Epidermal melanocyte (primary cell): ENCODE data around the gene UBE4B.
"Not testable (repeated sequence)": the region's sequence is repeated elsewhere in the genome, so short reads cannot be mapped to it uniquely, and the experiment has no call there.

ENCODE experiments used
- DNase-seq: peaks from one replicate; pipeline ENCODE4 v3.0.0; 2011; ENCODE audit warnings: low spot score; ENCODE audit not compliant: insufficient read length

The UBE4B gene

DNA sequence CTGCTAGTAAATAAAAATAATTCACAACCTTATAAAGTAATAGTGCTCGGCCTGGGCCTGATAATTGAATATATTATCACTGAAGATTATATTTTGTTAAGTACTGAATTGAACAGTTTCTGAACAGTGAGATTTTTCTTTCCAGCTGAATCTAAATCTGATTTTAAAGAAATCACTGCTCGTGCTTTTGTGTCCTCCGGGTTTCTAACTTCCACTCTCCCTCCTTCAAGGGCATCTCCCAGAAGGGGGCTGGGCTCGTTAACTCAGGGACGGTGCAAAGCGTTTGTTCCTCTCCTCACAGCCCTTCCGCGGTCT is 176.8 kb downstream of the UBE4B start:
- no peak for DNase-seq

DNA sequence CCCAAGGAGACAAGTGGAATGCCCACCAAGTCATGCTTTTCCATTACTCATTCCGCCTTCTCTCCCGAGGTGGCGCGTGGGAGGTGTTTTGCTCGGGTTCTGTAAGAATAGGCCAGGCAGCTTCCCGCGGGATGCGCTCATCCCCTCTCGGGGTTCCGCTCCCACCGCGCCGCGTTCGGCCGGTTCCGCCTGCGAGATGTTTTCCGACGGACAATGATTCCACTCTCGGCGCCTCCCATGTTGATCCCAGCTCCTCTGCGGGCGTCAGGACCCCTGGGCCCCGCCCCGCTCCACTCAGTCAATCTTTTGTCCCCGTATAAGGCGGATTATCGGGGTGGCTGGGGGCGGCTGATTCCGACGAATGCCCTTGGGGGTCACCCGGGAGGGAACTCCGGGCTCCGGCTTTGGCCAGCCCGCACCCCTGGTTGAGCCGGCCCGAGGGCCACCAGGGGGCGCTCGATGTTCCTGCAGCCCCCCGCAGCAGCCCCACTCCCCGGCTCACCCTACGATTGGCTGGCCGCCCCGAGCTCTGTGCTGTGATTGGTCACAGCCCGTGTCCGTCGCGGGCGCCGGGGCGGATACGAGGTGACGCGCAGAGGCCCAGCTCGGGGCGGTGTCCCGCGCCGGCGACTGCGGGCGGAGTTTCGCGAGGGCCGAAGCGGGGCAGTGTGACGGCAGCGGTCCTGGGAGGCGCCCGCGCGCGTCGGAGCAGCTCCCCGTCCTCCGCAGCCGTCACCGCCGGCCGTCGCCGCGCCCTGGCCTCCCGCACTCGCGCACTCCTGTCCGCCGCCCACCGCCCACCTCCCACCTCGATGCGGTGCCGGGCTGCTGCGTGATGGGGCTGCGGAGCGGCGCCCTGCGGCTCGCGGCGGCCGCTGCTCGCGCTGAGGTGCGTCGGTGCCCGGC is 177.4 kb downstream of the UBE4B start, which contains the start of gene KIF1B:
Gene KIF1B (plus strand): TSS at position 666 of the 906 bp plus-strand sequence. CDS start 21,759 bp downstream, outside the sequence.
- peak; percentile 98 for DNase-seq

DNA sequence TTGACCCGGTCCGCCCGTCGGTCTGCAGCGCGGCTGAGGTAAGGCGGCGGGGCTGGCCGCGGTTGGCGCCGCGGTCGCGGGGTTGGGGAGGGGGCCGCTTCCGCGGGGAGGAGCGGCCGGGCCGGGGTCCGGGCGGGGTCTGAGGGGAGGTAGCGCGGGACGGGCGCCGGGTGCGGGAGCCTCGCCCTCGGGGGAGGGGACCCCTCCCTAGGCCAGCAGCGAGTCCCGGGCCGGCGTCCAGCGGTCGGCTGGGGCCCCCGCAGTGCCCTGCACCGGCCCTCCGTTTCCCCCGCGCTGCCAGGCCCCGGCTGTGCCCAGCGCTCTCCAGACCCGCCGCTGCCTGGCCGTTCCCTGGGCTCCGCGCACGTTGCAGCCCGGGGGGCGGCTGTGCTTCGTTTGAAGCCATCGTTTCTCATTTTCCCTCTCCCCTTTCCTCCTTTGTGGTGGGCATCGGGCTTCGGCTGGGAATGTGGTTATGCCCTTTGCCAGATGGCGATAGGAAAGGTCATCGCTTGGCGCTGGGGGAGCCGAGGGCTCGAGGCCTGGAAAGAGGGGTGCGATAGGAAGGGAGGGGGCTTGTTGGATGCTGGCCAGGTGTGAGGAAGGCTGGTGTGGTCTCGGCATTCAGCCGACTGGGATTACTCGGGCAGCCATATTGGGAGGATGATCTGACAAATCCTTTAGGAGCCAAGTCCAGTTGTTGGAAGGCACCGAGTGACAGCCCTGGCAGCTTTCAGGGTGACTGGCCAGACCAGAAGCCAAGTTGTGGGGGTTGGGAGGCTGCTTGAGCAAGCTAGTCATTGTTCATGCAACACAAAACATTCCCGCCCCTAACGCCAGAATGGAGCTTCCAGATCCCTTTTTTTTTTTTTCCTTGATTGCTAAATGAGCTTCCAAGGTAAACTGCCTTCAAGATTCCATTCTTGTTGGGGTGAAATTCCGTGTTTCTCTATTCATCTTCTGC is 178.4 kb downstream of the UBE4B start:
- peak; percentile 62 for DNase-seq

DNA sequence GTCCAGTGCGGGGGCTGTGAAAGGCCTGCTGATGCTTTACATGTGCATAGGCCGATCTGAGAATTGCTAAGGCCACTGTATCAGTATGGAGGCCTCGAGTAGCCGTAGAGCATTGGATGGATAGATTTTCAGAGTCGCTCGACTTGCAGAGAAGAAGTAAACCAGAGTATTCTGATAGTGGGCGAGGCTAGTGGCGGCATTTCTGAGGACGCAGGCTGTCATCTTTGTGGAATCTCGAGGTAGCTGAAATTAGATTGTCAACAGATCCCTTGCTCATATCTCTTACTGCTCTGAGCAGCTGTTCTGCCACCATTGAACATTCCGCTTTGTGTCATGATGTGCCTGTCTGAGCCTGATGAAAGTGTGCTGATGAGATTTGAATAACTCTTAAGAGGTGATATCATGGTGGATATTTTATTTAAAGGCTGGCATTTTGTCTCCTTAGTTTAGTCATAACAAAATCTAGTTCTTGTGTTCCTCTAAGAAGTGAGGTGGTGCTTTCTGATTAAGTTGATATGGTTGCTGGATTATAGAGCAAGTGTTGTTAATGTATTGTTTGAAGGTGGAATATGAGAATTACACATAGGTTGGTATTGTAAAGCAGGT is 179.2 kb downstream of the UBE4B start:
- no peak for DNase-seq

DNA sequence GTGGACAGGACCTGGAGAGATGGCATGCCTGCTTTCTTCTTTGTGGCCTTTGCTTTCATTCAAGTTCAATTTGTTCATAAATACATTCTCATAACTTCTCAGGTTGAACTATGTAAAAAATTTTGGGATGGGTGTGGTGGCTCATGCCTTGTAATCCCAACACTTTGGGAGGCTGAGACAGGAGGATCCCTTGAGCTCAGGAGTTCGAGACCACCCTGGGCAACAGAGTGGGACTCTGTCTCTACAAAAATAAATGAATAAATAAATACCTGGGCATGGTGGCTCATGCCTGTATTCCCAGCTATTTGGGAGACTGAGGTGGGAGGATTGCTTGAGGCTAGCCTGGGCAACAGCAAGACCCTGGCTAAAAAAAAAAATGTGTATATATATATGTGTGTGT is 179.7 kb downstream of the UBE4B start:
- DNase-seq, result no peak

DNA sequence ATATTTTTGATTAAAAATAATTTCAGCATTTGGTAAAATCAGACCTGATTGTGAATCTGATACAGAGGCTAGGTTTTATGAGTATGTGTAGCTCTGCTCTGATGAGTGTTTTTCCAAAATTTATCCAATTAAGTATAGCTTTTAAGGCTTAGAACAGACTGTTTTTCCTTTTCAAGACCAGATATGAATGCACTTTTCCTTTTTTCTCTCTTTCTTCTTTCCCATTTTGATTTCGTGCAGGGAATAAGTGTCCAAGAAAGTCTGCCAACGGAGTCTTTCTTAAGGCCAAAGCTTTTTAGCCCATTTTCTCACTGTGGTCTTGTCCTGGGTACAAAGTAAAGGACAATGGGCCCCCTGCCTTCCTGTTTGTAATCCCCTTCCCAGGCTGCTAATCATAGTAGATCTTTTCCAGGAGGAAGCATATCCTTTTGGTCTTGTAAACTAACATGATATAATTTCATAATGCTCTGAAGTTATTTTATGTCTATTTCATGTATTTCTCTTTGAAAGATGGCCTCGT is 180.5 kb downstream of the UBE4B start:
- DNase-seq, result no peak

DNA sequence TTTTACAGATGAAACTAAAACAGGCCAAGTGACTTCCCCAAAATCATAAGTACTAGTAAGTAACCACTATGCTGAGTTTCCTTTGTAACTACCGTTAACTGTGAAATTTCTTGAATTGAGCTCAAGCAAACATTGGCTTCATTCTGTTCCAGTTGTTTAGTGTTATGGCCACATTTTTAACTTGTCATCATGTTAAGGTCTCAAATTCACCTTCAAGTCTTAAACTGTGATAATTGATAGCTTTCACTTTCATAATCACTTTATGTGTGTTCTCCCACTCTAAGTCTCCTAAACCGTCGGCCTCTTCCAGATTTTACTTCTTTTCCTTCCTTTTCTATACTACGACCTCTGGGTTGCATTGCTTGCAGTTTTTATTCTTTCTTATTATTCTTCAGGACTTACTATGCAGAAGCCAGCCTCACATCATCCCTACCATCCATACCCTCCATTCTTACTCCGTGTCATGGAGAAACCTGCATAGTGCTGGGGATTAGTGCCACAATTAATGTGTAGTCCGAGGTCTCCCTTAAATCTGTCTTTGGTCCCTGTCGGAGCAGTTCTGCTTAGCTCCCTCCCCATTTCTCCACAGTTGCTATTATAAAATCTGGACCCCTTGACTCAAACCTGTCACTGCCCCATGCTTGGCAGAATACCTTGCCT is 183.5 kb downstream of the UBE4B start:
- no peak for DNase-seq

DNA sequence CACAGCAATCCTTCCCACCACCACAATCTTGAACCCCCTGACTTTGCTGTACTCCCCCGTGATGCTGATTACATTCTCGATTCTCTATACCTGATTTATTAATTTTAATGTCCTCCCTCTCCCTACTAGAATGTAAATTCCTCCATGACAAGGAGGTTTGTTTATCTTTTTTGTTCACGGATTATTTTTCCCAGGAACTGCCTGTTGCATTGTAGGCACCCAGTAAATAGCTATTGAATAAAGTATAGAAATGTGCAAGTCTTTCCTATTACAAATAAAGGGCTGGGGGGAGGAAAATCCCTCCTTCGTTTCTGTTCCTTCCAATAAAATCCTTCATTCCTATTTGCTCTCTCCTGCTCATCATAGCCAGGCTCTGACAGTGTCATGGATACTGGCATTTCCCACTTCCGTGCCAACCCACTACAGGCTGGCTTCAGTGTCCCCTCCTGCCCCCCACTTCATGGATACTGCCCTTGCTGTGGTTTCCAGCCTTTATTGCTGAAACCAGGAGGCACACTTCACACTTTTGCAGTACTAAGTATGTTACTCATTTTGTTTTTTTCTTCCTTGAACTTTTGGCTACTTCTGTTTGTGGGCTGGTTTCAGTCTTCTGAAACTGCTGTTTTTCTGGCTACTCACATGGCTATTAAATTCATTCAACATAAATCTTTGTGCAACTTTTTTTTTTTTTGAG is 185.1 kb downstream of the UBE4B start:
- no peak for DNase-seq

DNA sequence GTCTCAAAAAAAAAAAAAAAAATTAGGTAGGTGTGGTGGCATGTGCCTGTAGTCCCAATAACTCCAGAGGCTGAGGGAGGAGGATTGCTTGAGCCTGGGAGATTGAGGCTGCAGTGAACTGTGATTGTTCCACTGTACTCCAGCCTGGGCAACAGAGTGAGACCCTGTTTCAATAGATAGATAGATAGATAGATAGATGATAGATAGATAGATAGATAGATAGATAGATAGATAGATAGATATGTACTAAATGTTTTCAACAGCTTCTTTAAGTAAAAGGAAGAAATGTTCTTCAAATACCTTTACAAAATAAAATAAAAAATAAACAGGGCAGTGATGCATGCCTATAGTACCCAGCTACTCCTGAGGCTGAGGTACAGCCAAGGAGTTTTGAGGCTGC is 187.4 kb downstream of the UBE4B start:
- DNase-seq, result no peak

DNA sequence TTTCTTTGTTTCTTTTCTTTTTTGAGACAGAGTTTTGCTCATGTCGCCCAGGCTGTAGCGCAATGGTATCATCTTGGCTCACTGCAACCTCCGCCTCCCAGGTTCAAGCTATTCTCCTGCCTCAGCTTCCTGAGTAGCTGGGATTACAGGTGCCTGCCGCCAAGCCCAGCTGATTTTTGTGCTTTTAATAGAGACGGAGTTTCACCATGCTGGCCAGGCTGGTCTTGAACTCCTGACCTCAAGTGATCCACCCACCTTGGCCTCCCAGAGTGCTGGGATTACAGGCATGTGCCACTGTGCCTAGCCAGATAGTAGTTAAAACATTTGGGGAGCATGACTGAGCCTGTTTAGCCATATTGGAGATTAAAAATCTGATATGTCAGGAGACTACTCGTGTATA is 187.9 kb downstream of the UBE4B start:
- not testable (repeated sequence) for DNase-seq

DNA sequence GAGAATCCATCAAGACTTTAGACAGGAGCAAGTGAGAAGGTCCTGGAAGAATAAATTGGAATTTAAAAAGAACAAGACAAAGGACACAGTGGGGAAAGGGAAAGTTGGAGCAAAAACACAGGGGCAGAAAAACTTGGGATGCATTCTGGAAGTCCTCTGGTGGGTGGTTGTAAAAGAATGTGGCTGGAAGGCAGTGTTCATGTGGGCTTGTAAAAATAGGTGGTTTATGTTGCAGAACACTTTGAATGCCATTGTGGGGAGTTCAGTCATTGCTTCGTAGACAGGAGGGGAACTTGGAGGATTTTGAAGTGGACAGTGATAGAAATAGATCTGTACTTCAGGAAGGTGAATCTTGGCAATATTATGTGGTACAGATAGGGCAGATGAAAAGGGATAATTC is 192.8 kb downstream of the UBE4B start:
- no peak for DNase-seq

DNA sequence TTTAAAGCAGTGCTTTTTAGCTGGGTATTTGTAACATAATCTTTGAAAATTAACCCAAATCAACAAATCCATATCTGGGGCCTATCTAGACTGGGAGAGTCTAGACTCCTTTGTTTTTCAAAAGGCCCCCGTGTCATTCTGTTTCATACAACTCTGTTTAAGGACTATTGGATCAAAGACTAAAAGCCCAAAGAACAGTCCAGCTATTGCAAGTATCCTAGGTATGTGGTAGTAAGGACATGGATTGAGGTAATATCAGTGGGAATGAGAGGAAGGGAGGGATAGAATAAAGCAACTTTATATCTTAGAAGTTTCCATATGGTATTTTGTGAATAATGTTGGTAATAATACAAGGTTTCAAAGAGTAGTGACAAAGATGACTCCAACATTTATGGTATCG is 195.8 kb downstream of the UBE4B start:
- no peak for DNase-seq

DNA sequence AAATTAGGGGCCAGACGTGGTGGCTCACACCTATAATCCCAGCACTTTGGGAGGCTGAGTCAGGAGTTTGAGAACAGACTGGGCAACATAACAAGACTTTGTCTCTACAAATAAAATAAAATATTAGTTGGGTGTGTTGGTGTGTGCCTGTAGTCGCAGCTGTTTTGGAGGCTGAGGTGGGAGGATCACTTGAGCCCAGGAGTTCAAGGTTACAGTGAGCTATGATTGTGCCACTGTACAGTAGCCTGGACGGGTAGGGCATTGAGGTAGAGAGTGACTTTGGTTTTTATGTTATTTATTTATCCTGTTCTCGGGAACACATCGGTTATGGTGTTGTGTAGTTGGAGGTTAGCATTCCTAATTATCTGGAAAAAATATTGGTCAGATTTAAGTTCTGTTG is 197.1 kb downstream of the UBE4B start:
- no peak for DNase-seq
